ENCODE results near the gene PLD1. TPM values are rescaled to one million over a fixed set of nuclear protein-coding genes. Genes with fewer than 3 reads are reported as not detected.
"Not testable (repeated sequence)": the region's sequence is repeated elsewhere in the genome, so short reads cannot be mapped to it uniquely, and the experiment has no call there.

Gene PLD1
- total and polyA plus RNA-seq, 3 experiments from 2014 or later, result 0.59 to 14.5 (median 1.3) TPM

DNA sequence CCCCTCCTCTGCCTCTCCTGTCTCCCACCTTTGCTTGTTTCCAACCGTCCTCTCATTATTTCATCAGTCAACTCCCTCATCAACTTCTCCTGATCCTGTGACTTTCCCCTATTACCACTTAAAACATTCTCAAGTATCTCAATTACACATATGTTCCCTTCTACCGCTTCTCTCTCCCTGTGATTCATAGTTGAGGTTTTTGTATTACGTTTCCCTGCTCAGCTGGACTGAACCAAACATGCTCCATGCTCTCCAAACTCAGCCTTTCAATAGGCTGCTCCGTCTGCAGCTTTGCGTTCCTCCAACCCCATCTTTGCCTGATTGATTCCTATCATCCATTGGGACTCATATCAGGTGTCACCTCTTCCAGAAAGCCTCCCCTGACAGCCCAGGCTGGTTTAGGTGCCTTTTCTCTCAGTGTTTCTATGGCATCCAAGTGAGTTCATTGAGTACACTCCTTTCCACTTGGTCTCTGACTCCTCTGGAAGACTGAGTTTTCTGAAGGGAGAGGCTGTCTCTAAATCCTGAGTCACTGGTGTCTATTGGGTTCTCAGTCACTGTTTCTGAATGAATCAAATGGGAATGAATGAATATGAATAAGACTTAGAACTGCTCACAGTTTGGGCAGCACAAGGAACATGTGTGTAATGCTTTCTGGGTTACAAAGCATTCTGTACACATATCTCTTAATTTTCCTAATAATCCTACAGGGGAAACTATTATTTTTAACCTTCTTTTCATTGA, 56.4 kb downstream of the PLD1 start:
- DNase-seq, result no peak
- ChIA-PET POLR2A (no interaction called here), CTCF (no interaction called here)
- Histone ChIP-seq H3K9me3 (ENCODE audit: low read length) (no peaks in the 10 kb centered on the region), H3K27ac (ENCODE audit: low read depth, low read length) (no peak overlapping the region), H3K4me1 (ENCODE audit: insufficient read depth, low read length) (no peaks in the 10 kb centered on the region), H3K36me3 (ENCODE audit: insufficient read depth, low read length) (no peaks in the 10 kb centered on the region), H3K27me3 (ENCODE audit: insufficient read depth, low read length, poor library complexity, severe bottlenecking) (no peaks in the 10 kb centered on the region), H3K4me3 (ENCODE audit: low read length) (no peak overlapping the region)
- no peak overlapping the region for H3K27ac Mint-ChIP-seq
- no peaks in the 10 kb centered on the region for H3K4me1 Mint-ChIP-seq
- no peaks in the 10 kb centered on the region for H3K36me3 Mint-ChIP-seq
- H3K9me3 Mint-ChIP-seq, result no peaks in the 10 kb centered on the region
- no peak overlapping the region for H3K4me3 Mint-ChIP-seq
- peaks cover 7 to 20% of the 10 kb centered on the region in 2 donors for H3K27me3 Mint-ChIP-seq

DNA sequence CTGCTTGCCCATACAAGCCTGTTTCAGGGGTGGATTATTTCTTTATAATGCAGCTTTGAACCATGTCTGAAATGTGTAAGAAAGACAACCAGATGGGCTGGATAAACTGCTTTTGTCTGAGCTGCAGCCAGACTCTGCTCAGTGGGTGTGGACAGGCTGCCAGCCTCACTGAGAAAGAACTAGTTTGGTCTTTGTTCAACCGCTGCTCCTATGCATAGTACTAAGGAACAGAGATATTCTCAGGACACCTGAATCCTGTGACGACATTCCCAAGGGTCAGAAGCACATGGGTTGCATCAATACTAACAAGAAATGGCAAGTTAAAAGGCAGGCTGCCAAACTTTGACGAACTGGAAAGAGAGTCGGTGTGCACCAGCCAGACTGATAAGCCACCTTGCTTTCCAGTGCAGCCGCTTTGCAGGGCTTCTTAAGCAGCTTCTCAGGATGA, 57.2 kb downstream of the PLD1 start:
- H3K27me3 Mint-ChIP-seq, result peaks cover 6 to 22% of the 10 kb centered on the region in 2 donors
- Histone ChIP-seq H3K4me1 (ENCODE audit: insufficient read depth, low read length) (no peaks in the 10 kb centered on the region), H3K36me3 (ENCODE audit: insufficient read depth, low read length) (no peaks in the 10 kb centered on the region), H3K27me3 (ENCODE audit: insufficient read depth, low read length, poor library complexity, severe bottlenecking) (no peaks in the 10 kb centered on the region), H3K27ac (ENCODE audit: low read depth, low read length) (no peak overlapping the region), H3K4me3 (ENCODE audit: low read length) (no peak overlapping the region), H3K9me3 (ENCODE audit: low read length) (no peaks in the 10 kb centered on the region)
- POLR2A ChIA-PET, result no interaction called here
- no peak for DNase-seq
- no peaks in the 10 kb centered on the region for H3K4me1 Mint-ChIP-seq
- CTCF ChIA-PET, result no interaction called here
- no peak overlapping the region for H3K27ac Mint-ChIP-seq
- H3K9me3 Mint-ChIP-seq, result no peaks in the 10 kb centered on the region
- H3K36me3 Mint-ChIP-seq, result no peaks in the 10 kb centered on the region
- no peak overlapping the region for H3K4me3 Mint-ChIP-seq

- H3K27ac ChIP-seq (ENCODE audit: low read depth, low read length), result no peak overlapping the region
- Mint-ChIP-seq H3K4me3 (no peak overlapping the region), H3K27me3 (peaks cover 7 to 26% of the 10 kb centered on the region in 2 donors), H3K27ac (peak overlapping the region in 2 of 8 donors; percentile 21 to 38), H3K36me3 (no peaks in the 10 kb centered on the region), H3K9me3 (no peaks in the 10 kb centered on the region), H3K4me1 (no peaks in the 10 kb centered on the region)
- no peaks in the 10 kb centered on the region for H3K36me3 ChIP-seq (ENCODE audit: insufficient read depth, low read length)
- ChIA-PET CTCF (no interaction called here), POLR2A (no interaction called here)
- H3K27me3 ChIP-seq (ENCODE audit: insufficient read depth, low read length, poor library complexity, severe bottlenecking), result no peaks in the 10 kb centered on the region
- no peaks in the 10 kb centered on the region for H3K4me1 ChIP-seq (ENCODE audit: insufficient read depth, low read length)
- DNase-seq, result no peak
- no peaks in the 10 kb centered on the region for H3K9me3 ChIP-seq (ENCODE audit: low read length)
- no peak overlapping the region for H3K4me3 ChIP-seq (ENCODE audit: low read length)
These were observed 58.0 kb downstream of the PLD1 start for GRCh38 chr3:171752329-171752728.

DNA sequence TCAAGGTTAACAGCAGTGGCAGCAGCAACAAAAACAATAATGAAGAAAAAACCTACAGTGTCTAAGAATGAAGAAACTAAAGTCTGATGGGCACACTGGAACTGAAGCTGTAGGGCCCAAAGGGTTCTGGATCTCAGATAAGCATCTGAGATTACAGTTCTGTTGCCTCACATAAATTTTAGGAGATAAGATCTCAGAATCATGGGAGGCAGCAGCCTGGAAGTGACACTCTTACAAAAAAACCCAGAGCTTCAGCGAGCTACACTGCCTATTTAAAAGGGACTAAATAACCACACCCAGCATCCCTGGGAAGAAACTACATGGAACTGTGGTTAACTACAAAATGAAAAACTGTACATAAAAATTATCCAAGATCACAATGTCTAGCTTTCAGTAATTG, 61.2 kb downstream of the PLD1 start:
- Histone ChIP-seq H3K27me3 (ENCODE audit: insufficient read depth, low read length, poor library complexity, severe bottlenecking) (no peaks in the 10 kb centered on the region), H3K9me3 (ENCODE audit: low read length) (no peaks in the 10 kb centered on the region), H3K4me3 (ENCODE audit: low read length) (no peak overlapping the region), H3K27ac (ENCODE audit: low read depth, low read length) (no peak overlapping the region), H3K4me1 (ENCODE audit: insufficient read depth, low read length) (no peaks in the 10 kb centered on the region), H3K36me3 (ENCODE audit: insufficient read depth, low read length) (no peaks in the 10 kb centered on the region)
- H3K27me3 Mint-ChIP-seq, result peaks cover 8 to 47% of the 10 kb centered on the region in 2 donors
- no peaks in the 10 kb centered on the region for H3K4me1 Mint-ChIP-seq
- no peaks in the 10 kb centered on the region for H3K9me3 Mint-ChIP-seq
- ChIA-PET CTCF (no interaction called here), POLR2A (no interaction called here)
- no peak overlapping the region for H3K4me3 Mint-ChIP-seq
- H3K27ac Mint-ChIP-seq, result peak overlapping the region in 1 of 8 donors; percentile 18
- peaks cover 0 to 2% (median 0%) of the 10 kb centered on the region in 3 donors for H3K36me3 Mint-ChIP-seq
- DNase-seq, result no peak

DNA sequence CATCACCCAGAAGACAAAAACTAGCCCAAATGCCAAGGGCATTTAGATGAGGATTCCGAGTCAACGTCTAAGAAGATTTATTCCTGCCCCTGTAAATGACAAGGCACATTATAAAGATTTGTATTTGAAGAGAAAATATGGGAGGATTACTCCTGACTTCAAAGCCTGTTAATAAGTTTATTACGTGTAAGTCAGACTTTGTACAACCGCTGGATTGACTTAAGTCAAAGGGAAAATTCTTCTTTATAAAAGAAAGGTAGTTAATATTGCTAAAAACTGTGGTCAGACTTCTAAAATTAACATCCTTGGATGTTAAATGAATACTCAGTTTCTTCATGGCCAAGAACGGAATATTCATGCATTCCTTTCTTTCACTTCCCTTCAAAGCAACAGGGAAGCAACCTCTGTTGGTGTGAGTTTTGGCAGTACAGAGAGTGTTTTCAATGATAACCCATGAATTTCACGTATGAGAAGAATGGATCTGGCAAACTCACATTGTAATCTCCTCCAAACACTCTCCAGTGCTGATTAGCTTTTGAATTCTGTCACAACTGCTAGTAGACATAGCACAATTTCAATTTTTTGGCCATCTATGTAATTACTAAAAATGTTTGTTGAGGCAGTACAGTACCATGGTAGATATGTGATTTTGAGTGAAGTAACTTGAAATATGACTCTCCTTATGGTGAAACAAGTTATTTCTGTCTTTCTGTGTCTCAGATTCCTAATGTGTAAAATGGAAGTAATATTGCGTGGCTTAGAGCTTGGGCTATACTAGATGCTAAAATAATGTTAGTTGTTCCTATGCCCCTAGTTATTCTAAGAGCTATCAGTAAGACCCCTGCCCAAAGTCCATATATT, 62.0 kb downstream of the PLD1 start:
- peaks cover 13 to 52% of the 10 kb centered on the region in 2 donors for H3K27me3 Mint-ChIP-seq
- H3K36me3 ChIP-seq (ENCODE audit: insufficient read depth, low read length), result no peaks in the 10 kb centered on the region
- no peak overlapping the region for H3K4me3 Mint-ChIP-seq
- H3K4me1 ChIP-seq (ENCODE audit: insufficient read depth, low read length), result no peaks in the 10 kb centered on the region
- peaks cover 0 to 2% (median 0%) of the 10 kb centered on the region in 3 donors for H3K36me3 Mint-ChIP-seq
- CTCF ChIA-PET, result no interaction called here
- no peaks in the 10 kb centered on the region for H3K27me3 ChIP-seq (ENCODE audit: insufficient read depth, low read length, poor library complexity, severe bottlenecking)
- no peak overlapping the region for H3K27ac Mint-ChIP-seq
- H3K9me3 Mint-ChIP-seq, result no peaks in the 10 kb centered on the region
- H3K9me3 ChIP-seq (ENCODE audit: low read length), result no peaks in the 10 kb centered on the region
- POLR2A ChIA-PET, result no interaction called here
- DNase-seq, result no peak
- no peak overlapping the region for H3K27ac ChIP-seq (ENCODE audit: low read depth, low read length)
- H3K4me1 Mint-ChIP-seq, result no peaks in the 10 kb centered on the region
- no peak overlapping the region for H3K4me3 ChIP-seq (ENCODE audit: low read length)

- CTCF ChIA-PET, result no interaction called here
- Histone ChIP-seq H3K4me3 (ENCODE audit: low read length) (no peak overlapping the region), H3K27ac (ENCODE audit: low read depth, low read length) (no peak overlapping the region), H3K27me3 (ENCODE audit: insufficient read depth, low read length, poor library complexity, severe bottlenecking) (no peaks in the 10 kb centered on the region), H3K9me3 (ENCODE audit: low read length) (no peaks in the 10 kb centered on the region), H3K36me3 (ENCODE audit: insufficient read depth, low read length) (no peaks in the 10 kb centered on the region), H3K4me1 (ENCODE audit: insufficient read depth, low read length) (no peaks in the 10 kb centered on the region)
- Mint-ChIP-seq H3K4me3 (no peak overlapping the region), H3K27me3 (peaks cover 13 to 58% of the 10 kb centered on the region in 2 donors), H3K36me3 (peaks cover 0 to 2% (median 0%) of the 10 kb centered on the region in 3 donors), H3K9me3 (no peaks in the 10 kb centered on the region), H3K4me1 (no peaks in the 10 kb centered on the region), H3K27ac (no peak overlapping the region)
- POLR2A ChIA-PET, result no interaction called here
- no peak for DNase-seq
These were observed 62.9 kb downstream of the PLD1 start for GRCh38 chr3:171747223-171747920.

DNA sequence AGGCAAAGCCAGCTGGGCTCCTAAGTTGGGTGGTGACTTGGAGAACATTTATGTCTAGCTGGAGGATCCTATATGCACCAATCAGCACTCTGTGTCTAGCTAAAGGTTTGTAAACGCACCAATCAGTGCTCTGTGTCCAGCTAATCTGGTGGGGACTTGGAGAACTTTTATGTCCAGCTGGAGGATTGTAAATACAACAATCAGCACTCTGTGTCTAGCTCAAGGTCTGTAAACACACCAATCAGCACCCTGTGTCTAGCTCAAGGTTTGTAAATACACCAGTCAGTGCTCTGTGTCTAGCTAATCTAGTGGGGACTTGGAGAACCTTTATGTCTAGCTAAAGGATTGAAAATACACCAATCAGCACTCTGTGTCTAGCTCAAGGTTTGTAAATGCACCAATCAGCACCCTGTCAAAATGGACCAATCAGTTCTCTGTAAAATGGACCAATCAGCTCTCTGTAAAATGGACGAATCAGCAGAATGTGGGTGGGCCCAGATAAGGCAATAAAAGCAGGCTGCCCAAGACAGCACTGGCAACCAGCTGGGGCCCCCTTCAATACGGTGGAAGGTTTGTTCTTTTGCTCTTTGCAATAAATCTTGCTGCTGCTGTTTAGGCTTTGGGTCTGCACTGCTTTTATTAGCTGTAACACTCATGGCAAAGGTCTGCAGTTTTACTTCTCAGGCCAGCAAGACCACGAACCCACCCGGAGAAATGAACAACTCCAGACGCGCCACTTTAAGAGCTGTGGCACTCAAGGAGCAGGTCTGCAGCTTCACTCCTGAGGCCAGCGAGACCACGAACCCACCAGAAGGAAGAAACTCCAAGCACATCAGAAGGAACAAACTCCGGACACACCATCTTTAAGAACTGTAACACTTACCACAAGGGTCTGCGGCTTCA, 63.7 kb downstream of the PLD1 start:
- H3K27me3 ChIP-seq (ENCODE audit: insufficient read depth, low read length, poor library complexity, severe bottlenecking); H3K9me3 Mint-ChIP-seq; H3K27ac Mint-ChIP-seq; H3K4me1 ChIP-seq (ENCODE audit: insufficient read depth, low read length); CTCF ChIA-PET; POLR2A ChIA-PET; H3K36me3 Mint-ChIP-seq; H3K27ac ChIP-seq (ENCODE audit: low read depth, low read length); H3K4me1 Mint-ChIP-seq; H3K4me3 Mint-ChIP-seq; H3K4me3 ChIP-seq (ENCODE audit: low read length); H3K9me3 ChIP-seq (ENCODE audit: low read length); DNase-seq; H3K36me3 ChIP-seq (ENCODE audit: insufficient read depth, low read length): not testable (repeated sequence)
- H3K27me3 Mint-ChIP-seq, result peaks cover 12 to 58% of the 10 kb centered on the region in 2 donors

All from CD8-positive, alpha-beta memory T cell (primary cell).